Measurements from ENCODE around the gene STK11.

The STK11 gene

DNA sequence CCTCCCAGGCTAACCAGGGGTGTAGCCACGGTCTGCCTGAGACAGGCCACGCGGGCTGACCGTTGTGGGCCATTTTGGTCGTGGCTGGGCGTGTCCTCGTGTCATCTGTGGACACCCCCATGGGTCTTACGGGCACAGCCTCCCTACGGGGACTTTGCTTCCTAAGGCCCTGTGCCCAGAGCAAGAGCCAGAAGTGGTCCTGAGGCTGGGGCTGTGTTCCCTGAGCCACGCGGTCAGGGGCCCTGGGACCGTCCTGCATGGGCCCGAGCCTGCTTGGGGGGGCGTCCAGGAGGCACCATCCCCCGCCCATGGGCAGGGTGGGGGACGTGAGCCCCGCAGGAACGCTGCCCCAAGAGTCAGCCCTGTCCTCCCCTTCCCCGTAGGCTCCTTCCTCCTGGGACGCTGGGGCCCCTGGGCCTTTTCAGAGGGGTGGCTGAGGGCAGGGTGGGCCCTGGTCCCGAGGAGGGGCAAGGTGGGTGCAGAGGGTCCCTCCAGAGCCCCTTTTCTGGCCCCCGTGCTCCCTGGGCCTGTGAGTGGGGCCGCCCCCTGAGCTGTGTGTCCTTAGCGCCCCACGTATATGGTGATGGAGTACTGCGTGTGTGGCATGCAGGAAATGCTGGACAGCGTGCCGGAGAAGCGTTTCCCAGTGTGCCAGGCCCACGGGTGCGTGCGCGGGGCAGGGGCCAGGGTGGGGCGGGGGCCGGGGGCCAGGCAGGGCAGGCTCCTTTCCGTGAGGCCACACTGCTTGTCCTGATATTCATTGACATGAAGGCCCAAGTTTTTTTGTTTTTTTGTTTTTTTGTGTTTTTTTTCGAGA is 13.4 kb downstream of the STK11 start:
- TF ChIP-seq, protein P1, sequence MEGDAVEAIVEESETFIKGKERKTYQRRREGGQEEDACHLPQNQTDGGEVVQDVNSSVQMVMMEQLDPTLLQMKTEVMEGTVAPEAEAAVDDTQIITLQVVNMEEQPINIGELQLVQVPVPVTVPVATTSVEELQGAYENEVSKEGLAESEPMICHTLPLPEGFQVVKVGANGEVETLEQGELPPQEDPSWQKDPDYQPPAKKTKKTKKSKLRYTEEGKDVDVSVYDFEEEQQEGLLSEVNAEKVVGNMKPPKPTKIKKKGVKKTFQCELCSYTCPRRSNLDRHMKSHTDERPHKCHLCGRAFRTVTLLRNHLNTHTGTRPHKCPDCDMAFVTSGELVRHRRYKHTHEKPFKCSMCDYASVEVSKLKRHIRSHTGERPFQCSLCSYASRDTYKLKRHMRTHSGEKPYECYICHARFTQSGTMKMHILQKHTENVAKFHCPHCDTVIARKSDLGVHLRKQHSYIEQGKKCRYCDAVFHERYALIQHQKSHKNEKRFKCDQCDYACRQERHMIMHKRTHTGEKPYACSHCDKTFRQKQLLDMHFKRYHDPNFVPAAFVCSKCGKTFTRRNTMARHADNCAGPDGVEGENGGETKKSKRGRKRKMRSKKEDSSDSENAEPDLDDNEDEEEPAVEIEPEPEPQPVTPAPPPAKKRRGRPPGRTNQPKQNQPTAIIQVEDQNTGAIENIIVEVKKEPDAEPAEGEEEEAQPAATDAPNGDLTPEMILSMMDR (IDR thresholded peaks at IDR 0.05; ENCODE audit: low read depth, low read length, missing control alignments), result no peak
- DNase-seq (ENCODE audit: extremely low read depth, low read depth), result no peak
- H3K4me3 ChIP-seq (replicated peaks; ENCODE audit: low read depth, low read length), result no peak overlapping the region

DNA sequence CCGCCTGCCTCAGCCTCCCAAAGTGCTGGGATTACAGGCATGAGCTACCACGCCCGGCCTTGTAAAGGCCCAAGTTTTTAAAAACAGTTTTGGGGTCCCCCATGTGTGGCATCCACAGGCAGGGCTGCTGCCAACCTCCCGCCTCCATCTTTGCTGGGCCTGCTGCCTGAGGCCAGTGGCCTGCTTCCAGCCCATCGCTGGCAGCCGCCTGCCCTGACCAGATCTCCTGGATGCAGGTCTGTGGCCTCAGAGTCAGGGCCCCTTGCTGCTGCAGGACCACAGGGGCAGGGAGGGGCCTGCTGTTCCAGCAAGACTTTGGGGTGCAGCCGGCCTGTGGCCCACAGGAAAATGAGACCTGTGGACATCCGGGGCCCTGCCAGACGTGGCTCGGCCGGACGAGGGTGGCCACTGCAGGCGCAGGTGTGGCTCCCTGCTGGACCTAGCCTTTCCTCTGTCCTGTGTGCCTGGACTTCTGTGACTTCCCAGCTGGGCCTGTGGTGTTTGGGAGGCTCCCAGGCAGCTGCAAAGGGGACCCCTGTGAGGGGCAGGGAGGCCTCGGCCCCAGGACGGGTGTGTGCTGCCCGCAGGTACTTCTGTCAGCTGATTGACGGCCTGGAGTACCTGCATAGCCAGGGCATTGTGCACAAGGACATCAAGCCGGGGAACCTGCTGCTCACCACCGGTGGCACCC is 14.4 kb downstream of the STK11 start:
- TF ChIP-seq, protein P1 (IDR thresholded peaks at IDR 0.05; ENCODE audit: low read depth, low read length, missing control alignments), result no peak
- DNase-seq (ENCODE audit: extremely low read depth, low read depth), result no peak
- H3K4me3 ChIP-seq (replicated peaks; ENCODE audit: low read depth, low read length), result no peak overlapping the region

DNA sequence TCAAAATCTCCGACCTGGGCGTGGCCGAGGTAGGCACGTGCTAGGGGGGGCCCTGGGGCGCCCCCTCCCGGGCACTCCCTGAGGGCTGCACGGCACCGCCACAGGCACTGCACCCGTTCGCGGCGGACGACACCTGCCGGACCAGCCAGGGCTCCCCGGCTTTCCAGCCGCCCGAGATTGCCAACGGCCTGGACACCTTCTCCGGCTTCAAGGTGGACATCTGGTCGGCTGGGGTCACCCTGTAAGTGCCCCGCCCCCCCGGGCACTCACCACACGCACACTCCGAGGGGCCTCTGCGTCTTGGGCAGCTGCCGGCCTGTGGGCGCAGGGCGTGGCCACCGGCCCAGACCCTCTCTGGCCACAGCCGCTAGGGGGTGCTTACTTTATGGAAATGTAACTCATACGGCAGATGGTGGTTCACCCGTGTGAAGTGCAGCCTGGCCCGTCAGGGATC is 14.9 kb downstream of the STK11 start:
- H3K4me3 ChIP-seq (replicated peaks; ENCODE audit: low read depth, low read length), result no peak overlapping the region
- TF ChIP-seq, protein P1 (IDR thresholded peaks at IDR 0.05; ENCODE audit: low read depth, low read length, missing control alignments), result no peak
- no peak for DNase-seq (ENCODE audit: extremely low read depth, low read depth)

DNA sequence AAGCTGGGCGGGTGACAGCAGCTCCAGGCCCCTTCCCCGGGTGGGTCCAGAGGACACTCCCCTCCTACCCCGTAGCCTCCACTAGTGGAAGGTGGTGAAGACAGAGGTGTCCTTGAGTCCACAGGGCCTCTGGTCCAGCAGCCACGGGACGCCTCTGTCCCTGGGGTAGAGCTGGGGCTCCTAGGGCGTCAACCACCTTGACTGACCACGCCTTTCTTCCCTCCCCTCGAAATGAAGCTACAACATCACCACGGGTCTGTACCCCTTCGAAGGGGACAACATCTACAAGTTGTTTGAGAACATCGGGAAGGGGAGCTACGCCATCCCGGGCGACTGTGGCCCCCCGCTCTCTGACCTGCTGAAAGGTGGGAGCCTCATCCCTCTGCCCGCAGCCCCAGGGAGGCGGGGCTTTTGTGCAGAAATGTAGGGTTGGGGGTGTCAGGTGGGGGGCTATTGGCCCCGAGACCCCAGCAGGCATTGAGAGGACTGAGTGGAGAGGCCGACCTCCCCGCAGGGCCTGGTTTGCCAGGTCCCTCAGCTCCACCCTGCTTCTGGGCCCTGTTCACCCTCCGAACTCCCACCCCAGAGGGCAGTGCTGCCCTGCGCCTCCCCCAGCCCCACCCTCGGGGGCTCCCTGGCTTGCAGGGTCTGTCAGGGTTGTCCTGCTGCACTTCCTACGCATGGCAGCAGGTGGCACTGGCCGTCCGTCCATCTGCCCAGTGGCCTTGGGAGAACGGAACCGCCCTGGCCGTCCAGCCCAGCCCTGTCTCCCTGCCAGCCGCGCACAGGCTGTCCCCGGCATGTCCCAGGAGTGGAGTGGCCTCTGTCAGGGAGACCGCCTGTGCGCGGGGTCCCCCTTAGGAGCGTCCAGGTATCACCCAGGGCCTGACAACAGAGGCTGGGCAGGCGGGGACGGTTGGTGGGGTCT is 15.7 kb downstream of the STK11 start:
- TF ChIP-seq, protein P1 (IDR thresholded peaks at IDR 0.05; ENCODE audit: low read depth, low read length, missing control alignments), result peak; percentile 59
- no peak for DNase-seq (ENCODE audit: extremely low read depth, low read depth)
- H3K4me3 ChIP-seq (replicated peaks; ENCODE audit: low read depth, low read length), result no peak overlapping the region

DNA sequence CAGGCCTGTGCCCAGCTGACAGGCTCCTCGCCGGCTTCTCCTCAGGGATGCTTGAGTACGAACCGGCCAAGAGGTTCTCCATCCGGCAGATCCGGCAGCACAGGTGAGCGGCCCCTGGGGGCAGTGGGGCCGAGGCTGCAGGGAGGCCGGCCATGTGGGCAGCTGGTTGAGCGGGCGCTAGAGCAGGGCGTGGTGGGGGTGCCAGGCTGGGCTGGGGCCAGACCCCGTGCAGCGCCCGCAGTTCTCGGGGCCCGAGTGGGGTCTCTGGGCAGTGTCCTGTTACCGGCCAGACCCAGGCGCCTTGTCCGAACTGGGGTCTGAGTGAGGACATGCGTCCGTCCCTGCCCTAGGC is 16.3 kb downstream of the STK11 start:
- DNase-seq (ENCODE audit: extremely low read depth, low read depth), result no peak
- no peak overlapping the region for H3K4me3 ChIP-seq (replicated peaks; ENCODE audit: low read depth, low read length)

DNA sequence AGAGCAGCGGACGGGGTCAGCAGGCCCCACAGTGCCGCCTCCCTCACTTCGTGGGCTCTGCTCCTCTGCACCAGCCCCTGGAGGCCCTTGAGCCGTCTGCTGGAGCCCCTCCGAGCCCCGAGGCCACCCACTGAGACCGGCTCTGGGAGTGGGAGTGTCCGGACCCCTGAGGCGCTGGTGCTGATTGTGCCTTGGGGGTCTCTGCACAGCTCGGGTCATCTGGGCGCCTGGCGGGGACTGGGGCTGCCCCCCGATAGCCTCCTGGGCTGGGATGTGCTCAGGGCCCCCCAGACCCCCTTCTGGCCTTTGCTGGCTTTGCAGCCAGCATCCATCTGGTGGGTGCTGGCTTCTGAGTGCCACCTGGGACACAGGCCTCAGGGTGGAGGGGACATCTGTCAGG is 16.8 kb downstream of the STK11 start:
- TF ChIP-seq, protein P1 (IDR thresholded peaks at IDR 0.05; ENCODE audit: low read depth, low read length, missing control alignments), result no peak
- DNase-seq (ENCODE audit: extremely low read depth, low read depth), result no peak
- H3K4me3 ChIP-seq (replicated peaks; ENCODE audit: low read depth, low read length), result no peak overlapping the region

More for the DNA sequence above, 16.3 kb downstream of the STK11 start:
- TF ChIP-seq, protein P1 (IDR thresholded peaks at IDR 0.05; ENCODE audit: low read depth, low read length, missing control alignments), result no peak

Data from HFF-Myc (cell line).